OCI-LY3 (cell line): ENCODE measurements around the gene DYRK1A.
"Not testable (repeated sequence)": the region's sequence is repeated elsewhere in the genome, so short reads cannot be mapped to it uniquely, and the experiment has no call there.

Source experiments
- H2AFZ ChIP-seq: fragments of 200-600, 300-600 bp; shearing (Covaris generic); 2 replicates; pipeline ENCODE4 v1.6.0; 2014; ENCODE audit warnings: antibody characterized with exemption, low read depth, low read length
- H3K27ac ChIP-seq: fragments of 200-600, 300-600 bp; sonication (generic); 2 replicates; pipeline ENCODE4 v1.5.1; 2014; ENCODE audit warnings: mild to moderate bottlenecking, low read length, moderate library complexity, mixed read lengths
- H3K27me3 ChIP-seq: fragments of 200-600, 300-600 bp; sonication (generic); 2 replicates; pipeline ENCODE4 v1.6.1; 2014; ENCODE audit warnings: low read depth, low read length, mixed read lengths
- H3K36me3 ChIP-seq: fragments of 200-600, 300-600 bp; sonication (generic); replicated peaks from 2 replicates; pipeline ENCODE3; 2014; ENCODE audit warnings: low read depth, low read length, mixed read lengths
- H3K4me1 ChIP-seq: fragments of 300-600, 200-600 bp; sonication (generic); 2 replicates; pipeline ENCODE4 v1.6.1; 2014; ENCODE audit warnings: low read length, mixed read lengths
- H3K4me2 ChIP-seq: fragments of 200-600, 300-600 bp; sonication (generic); 2 replicates; pipeline ENCODE4 v1.6.1; 2014; ENCODE audit warnings: low read length, mixed read lengths
- H3K4me3 ChIP-seq: fragments of 300-600, 200-600 bp; sonication (generic); 2 replicates; pipeline ENCODE4 v1.5.1; 2014; ENCODE audit warnings: antibody characterized with exemption, mild to moderate bottlenecking, low read length, moderate library complexity
- H3K79me2 ChIP-seq: fragments of 300-600, 200-600 bp; shearing (Covaris generic); 2 replicates; pipeline ENCODE4 v1.6.1; 2014; ENCODE audit warnings: mild to moderate bottlenecking, low read length, mixed read lengths
- H3K9ac ChIP-seq: fragments of 300-600, 200-600 bp; shearing (Covaris generic); 2 replicates; pipeline ENCODE4 v1.6.0; 2014; ENCODE audit warnings: mild to moderate bottlenecking, low read length, moderate library complexity
- H3K9me3 ChIP-seq: fragments of 200-600, 300-600 bp; shearing (Covaris generic); 2 replicates; pipeline ENCODE4 v1.6.1; 2014; ENCODE audit warnings: low read length, mixed read lengths; ENCODE audit not compliant: insufficient read depth
- H4K20me1 ChIP-seq: fragments of 200-600, 300-600 bp; sonication (generic); 2 replicates; pipeline ENCODE4 v1.6.1; 2016; ENCODE audit warnings: low read length, mixed read lengths; ENCODE audit not compliant: insufficient read depth
- CTCF ChIP-seq: fragments of 200-600, 300-600 bp; sonication (generic); IDR thresholded peaks from 2 replicates; pipeline ENCODE4 v1.5.1; 2014; ENCODE audit warnings: antibody characterized with exemption, low read length, low read depth
- EZH2phosphoT487 ChIP-seq: fragments of 200-600 bp; shearing (Covaris generic); IDR thresholded peaks from 2 replicates; pipeline ENCODE4 v1.6.1; 2018; ENCODE audit warnings: antibody characterized with exemption, mixed run types, low read depth

The DYRK1A gene

DNA sequence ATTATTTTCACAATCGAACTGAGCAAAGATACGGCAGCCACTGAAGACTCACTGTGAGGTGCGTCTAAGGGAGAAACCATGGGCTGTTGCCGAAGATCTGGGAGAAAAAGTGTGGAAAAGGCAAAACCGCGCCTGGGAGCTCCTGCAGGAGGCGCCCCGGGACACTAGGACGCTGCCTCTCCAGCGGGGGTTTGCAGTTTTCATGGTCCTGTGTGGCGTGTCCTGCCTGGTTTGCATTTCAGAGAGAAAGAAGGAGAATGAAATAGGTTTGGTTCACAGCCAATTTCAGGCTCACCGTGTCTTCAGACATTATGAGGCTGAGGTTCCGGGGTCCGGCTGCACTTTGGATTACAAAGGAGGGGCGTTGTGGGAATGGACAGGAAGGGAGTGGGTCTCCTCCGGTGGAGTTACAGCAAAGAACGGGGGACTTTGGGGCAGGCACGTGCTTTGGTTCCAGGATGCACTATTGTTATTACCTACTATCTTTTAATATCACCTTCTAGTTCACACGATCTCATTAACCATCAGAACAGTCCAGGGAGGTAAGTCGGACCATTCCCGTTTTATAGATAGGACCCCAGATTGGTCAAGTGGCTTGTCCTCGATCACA, 179.8 kb downstream of the DYRK1A start:
- Histone ChIP-seq H3K4me2 (no peak overlapping the region), H3K79me2 (no peaks in the 10 kb centered on the region), H4K20me1 (no peaks in the 10 kb centered on the region), H3K9ac (no peak overlapping the region), H3K27me3 (no peaks in the 10 kb centered on the region), H3K36me3 (no peaks in the 10 kb centered on the region), H2AFZ (no peak overlapping the region), H3K4me3 (no peak overlapping the region), H3K9me3 (no peaks in the 10 kb centered on the region), H3K27ac (no peak overlapping the region), H3K4me1 (peaks cover 6% of the 10 kb centered on the region; the same call in 1 of the 2 replicates)
- TF ChIP-seq EZH2phosphoT487 (no peak), CTCF (no peak)

- H3K9ac ChIP-seq: no peak overlapping the region
- no peaks in the 10 kb centered on the region for H3K79me2 ChIP-seq
- no peaks in the 10 kb centered on the region for H3K36me3 ChIP-seq
- TF ChIP-seq CTCF (no peak), EZH2phosphoT487 (no peak)
- H2AFZ ChIP-seq: no peak overlapping the region
- no peak overlapping the region for H3K4me3 ChIP-seq
- H3K27ac ChIP-seq: no peak overlapping the region
- no peaks in the 10 kb centered on the region for H3K27me3 ChIP-seq
- H3K9me3 ChIP-seq: no peaks in the 10 kb centered on the region
- H4K20me1 ChIP-seq: no peaks in the 10 kb centered on the region
- H3K4me2 ChIP-seq: no peak overlapping the region
- peaks cover 6% of the 10 kb centered on the region; the same call in 1 of the 2 replicates for H3K4me1 ChIP-seq
Measured at GRCh38 chr21:37546949-37547614, 180.5 kb downstream of the DYRK1A start.

DNA sequence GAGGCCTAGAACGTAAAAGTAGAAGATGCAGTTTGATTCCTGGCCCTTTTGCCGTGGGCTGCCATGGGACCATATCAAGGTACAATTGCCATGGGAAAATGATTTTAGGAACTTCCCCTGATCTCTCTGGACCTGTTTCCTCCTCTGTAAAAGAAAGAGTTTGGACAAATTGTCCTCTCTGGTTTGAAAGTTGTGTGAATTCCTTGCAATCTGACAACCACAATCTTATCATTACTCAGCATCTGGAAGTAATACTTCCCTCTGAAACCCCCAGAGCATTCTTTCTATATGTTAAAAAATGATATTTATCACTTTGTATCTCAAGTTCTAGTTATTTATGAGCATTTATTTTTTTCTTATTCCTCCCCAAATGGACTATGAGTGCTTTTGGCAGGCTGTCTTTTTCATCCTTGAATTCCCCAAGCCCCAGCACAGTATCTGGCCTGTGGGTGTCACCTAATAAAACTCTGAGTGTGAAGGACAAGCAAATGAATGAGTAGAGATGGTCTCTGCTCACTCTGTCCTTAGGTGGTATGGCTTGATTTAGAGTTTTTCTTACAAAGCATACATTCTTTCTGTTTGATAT, 181.1 kb downstream of the DYRK1A start:
- Histone ChIP-seq H3K9ac (no peak overlapping the region), H3K4me2 (no peak overlapping the region), H3K4me3 (no peak overlapping the region), H3K4me1 (peaks cover 6% of the 10 kb centered on the region; the same call in 1 of the 2 replicates), H3K27me3 (no peaks in the 10 kb centered on the region), H3K79me2 (no peaks in the 10 kb centered on the region), H2AFZ (no peak overlapping the region), H3K36me3 (no peaks in the 10 kb centered on the region), H3K9me3 (no peaks in the 10 kb centered on the region), H3K27ac (no peak overlapping the region), H4K20me1 (no peaks in the 10 kb centered on the region)
- no peak for TF ChIP-seq CTCF
- TF ChIP-seq EZH2phosphoT487: no peak

DNA sequence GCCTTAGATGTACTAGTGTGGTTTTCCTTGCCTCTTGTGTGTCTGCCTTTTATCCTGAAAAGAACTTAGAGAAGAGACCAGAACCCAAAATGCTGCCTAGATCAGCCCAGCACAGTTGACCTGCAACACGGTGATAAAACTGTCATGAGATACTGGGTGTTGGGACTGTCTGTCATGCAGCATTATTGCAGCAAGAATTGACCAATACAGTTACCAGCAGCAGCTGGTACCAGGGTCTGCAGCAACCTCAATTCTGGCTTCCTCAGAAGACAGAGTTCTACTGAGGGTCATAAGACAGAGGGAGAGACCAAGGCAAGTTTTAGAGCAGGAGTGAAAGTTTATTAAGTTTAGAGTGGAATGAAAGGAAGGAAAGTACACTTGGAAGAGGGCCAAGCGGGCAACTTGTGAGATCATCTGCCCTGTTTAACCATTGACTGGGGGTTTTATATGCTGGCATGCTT, 182.0 kb downstream of the DYRK1A start:
- H3K9ac ChIP-seq: no peak overlapping the region
- no peaks in the 10 kb centered on the region for H3K79me2 ChIP-seq
- H3K4me1 ChIP-seq: peaks cover 6% of the 10 kb centered on the region; the same call in 1 of the 2 replicates
- no peaks in the 10 kb centered on the region for H3K27me3 ChIP-seq
- H3K36me3 ChIP-seq: no peaks in the 10 kb centered on the region
- H3K4me3 ChIP-seq: no peak overlapping the region
- H3K4me2 ChIP-seq: no peak overlapping the region
- no peak for TF ChIP-seq EZH2phosphoT487
- TF ChIP-seq CTCF: no peak
- H3K9me3 ChIP-seq: no peaks in the 10 kb centered on the region
- no peaks in the 10 kb centered on the region for H4K20me1 ChIP-seq
- no peak overlapping the region for H2AFZ ChIP-seq
- no peak overlapping the region for H3K27ac ChIP-seq

GRCh38 chr21:37549730-37550129, 183.2 kb downstream of the DYRK1A start:
- not testable (repeated sequence) for H3K9ac ChIP-seq, H3K79me2 ChIP-seq, H2AFZ ChIP-seq, H3K4me1 ChIP-seq, H3K36me3 ChIP-seq, H4K20me1 ChIP-seq, H3K4me2 ChIP-seq, H3K27me3 ChIP-seq, H3K9me3 ChIP-seq, H3K4me3 ChIP-seq, H3K27ac ChIP-seq
